GM12891 (cell line): ENCODE measurements around the gene CERCAM.

Experiments used
- DNase-seq: peaks from one replicate; pipeline ENCODE4 v3.0.0; 2011; ENCODE audit warnings: low spot score; ENCODE audit not compliant: insufficient read length
- FAIRE-seq: peaks from 2 replicates; lab custom pipeline; 2011; peaks lifted over from hg19 to GRCh38; lab: Jason Lieb, UNC
- PAX5 ChIP-seq: IDR thresholded peaks from 2 replicates; pipeline ENCODE4 v1.6.1; 2011; ENCODE audit warnings: low read length, moderate library complexity, mild to moderate bottlenecking; ENCODE audit not compliant: insufficient read depth, severe bottlenecking
- POLR2A ChIP-seq: IDR thresholded peaks from 2 replicates; pipeline ENCODE4 v1.6.1; 2011; ENCODE audit warnings: low read depth, low read length, control low read depth
- POLR2AphosphoS5 ChIP-seq: IDR thresholded peaks from 2 replicates; pipeline ENCODE4 v1.6.1; 2011; ENCODE audit warnings: low read depth, low read length, control low read depth
- POU2F2 ChIP-seq: IDR thresholded peaks from 2 replicates; pipeline ENCODE4 v1.6.1; 2011; ENCODE audit warnings: low read depth, mild to moderate bottlenecking, control low read depth, low read length, moderate library complexity
- SPI1 ChIP-seq: IDR thresholded peaks from 2 replicates; pipeline ENCODE4 v1.6.1; 2011; ENCODE audit warnings: low read depth, low read length, control low read depth
- TAF1 ChIP-seq: IDR thresholded peaks from 2 replicates; pipeline ENCODE4 v1.6.1; 2011; ENCODE audit warnings: low read depth, low read length, control low read depth

Gene CERCAM

GRCh38 chr9:128384801-128385495 is 35.7 kb upstream of the CERCAM start:
- no peak for DNase-seq
- no peak for TF ChIP-seq PAX5
- FAIRE-seq = no peak

GRCh38 chr9:128385496-128386460 is 34.9 kb upstream of the CERCAM start:
- DNase-seq (no peak), FAIRE-seq (no peak)
- TF ChIP-seq POU2F2 = no peak
- no peak for TF ChIP-seq PAX5
- no peak for TF ChIP-seq POLR2AphosphoS5
- TF ChIP-seq TAF1 = no peak
- TF ChIP-seq POLR2A = no peak
- TF ChIP-seq SPI1 = no peak

- no peak for DNase-seq
- no peak for TF ChIP-seq TAF1
- TF ChIP-seq POLR2A = no peak
- no peak for TF ChIP-seq SPI1
- FAIRE-seq = no peak
Observed at GRCh38 chr9:128388150-128388549, 32.5 kb upstream of the CERCAM start.

GRCh38 chr9:128389395-128390149 is 31.1 kb upstream of the CERCAM start:
- FAIRE-seq (no peak), DNase-seq (no peak)
- TF ChIP-seq POLR2A = no peak
- no peak for TF ChIP-seq POLR2AphosphoS5
- no peak for TF ChIP-seq POU2F2

- TF ChIP-seq TAF1 (no peak), POU2F2 (no peak), PAX5 (no peak), SPI1 (no peak), POLR2A (no peak), POLR2AphosphoS5 (no peak)
- DNase-seq = no peak
- FAIRE-seq = no peak
Observed at GRCh38 chr9:128390150-128390812, 30.4 kb upstream of the CERCAM start.

- TF ChIP-seq POLR2AphosphoS5 = no peak
- no peak for TF ChIP-seq SPI1
- no peak for TF ChIP-seq POU2F2
- no peak for TF ChIP-seq PAX5
- no peak for TF ChIP-seq POLR2A
- no peak for TF ChIP-seq TAF1
- no peak for DNase-seq
- FAIRE-seq = no peak
Observed at GRCh38 chr9:128390813-128391711, 29.6 kb upstream of the CERCAM start.

- no peak for DNase-seq
- no peak for FAIRE-seq
- no peak for TF ChIP-seq POLR2AphosphoS5
Observed at GRCh38 chr9:128391956-128392301, 28.7 kb upstream of the CERCAM start.

- no peak for DNase-seq
- no peak for FAIRE-seq
- TF ChIP-seq POU2F2 (no peak), TAF1 (no peak), POLR2AphosphoS5 (no peak), POLR2A (no peak), SPI1 (no peak), PAX5 (no peak)
Observed at GRCh38 chr9:128392302-128393144, 28.1 kb upstream of the CERCAM start.
